ENCODE measurements around the gene ZNF497.
"Not testable (repeated sequence)": the region's sequence is repeated elsewhere in the genome, so short reads cannot be mapped to it uniquely, and the experiment has no call there.

Gene ZNF497

GRCh38 chr19:58310685-58311084 is 51.9 kb downstream of the ZNF497 start:
- not testable (repeated sequence) for DNase-seq (ENCODE audit: low read depth, low spot score)

GRCh38 chr19:58307736-58308135 is 54.8 kb downstream of the ZNF497 start:
- no peak for DNase-seq (ENCODE audit: low read depth, low spot score)

- no peak for DNase-seq (ENCODE audit: low read depth, low spot score)
Observed at GRCh38 chr19:58305932-58306323, 56.6 kb downstream of the ZNF497 start.

GRCh38 chr19:58305065-58305931 is 57.3 kb downstream of the ZNF497 start, which contains the start of gene ERVK3-1:
Gene ERVK3-1 (plus strand): TSS chr19:58305377. CDS start chr19:58312169, 6,792 bp downstream.
- DNase-seq (ENCODE audit: low read depth, low spot score): peak; percentile 84

GRCh38 chr19:58304748-58305064 is 57.8 kb downstream of the ZNF497 start:
- DNase-seq (ENCODE audit: low read depth, low spot score): no peak

All from activated naive CD8-positive, alpha-beta T cell treated with anti-CD3 and anti-CD28 coated beads, Interleukin-2, amount 50 U/mL, for 16 hours (primary cell).